ENCODE results near the gene OSBPL10. TPM values are rescaled to one million over a fixed set of nuclear protein-coding genes. Genes with fewer than 3 reads are reported as not detected.

OSBPL10 gene
- polyA plus RNA-seq, 2 of the 4 experiments (the other 2 are of a cell fraction) = 9.2 to 17.0 TPM

GRCh38 chr3:31831591-31831990 lies 149.5 kb downstream of the OSBPL10 start:
- FAIRE-seq (no peak), DNase-seq (ENCODE audit: low read depth in 1 of 2, low spot score in 1 of 2) (no peak), ATAC-seq (no peak)
- CTCF ChIA-PET = interaction anchor here (1.0 to 2.1 kb wide), 3 partner anchors 10 to 151 kb away, joined by 4 to 6 read pairs (median 5); no protein-coding TSS in a partner anchor
- Histone ChIP-seq H3K27ac (no peak overlapping the region), H3K4me3 (no peak overlapping the region), H3K9me3 (no peaks in the 10 kb centered on the region), H3K4me1 (peaks cover 4% of the 10 kb centered on the region; the same call in 1 of the 3 replicates), H3K4me2 (no peak overlapping the region)
- POLR2A ChIA-PET = no interaction called here
- WGBS (ENCODE audit: missing lambda C conversion rate) = 58% methylated on average over 4 of the region's 4 CpGs
- no peak for TF ChIP-seq POLR2AphosphoS2 (conservative IDR thresholded peaks at IDR 0.05; ENCODE audit: low read length)
- no peak for TF ChIP-seq POLR2A (IDR thresholded peaks at IDR 0.05; ENCODE audit: low read length)
- no peak for TF ChIP-seq TFCP2L1 (CRISPR knock-in tag; IDR thresholded peaks at IDR 0.05)
- no peak for TF ChIP-seq NFE2L2 (conservative IDR thresholded peaks at IDR 0.05; ENCODE audit: low read length)
- TF ChIP-seq ZSCAN20 (CRISPR knock-in tag; IDR thresholded peaks at IDR 0.05) = no peak
- TF ChIP-seq CBX8 (IDR thresholded peaks at IDR 0.05) = no peak
- no peak for TF ChIP-seq ZNF302 (CRISPR knock-in tag; IDR thresholded peaks at IDR 0.05)
- TF ChIP-seq JUN (IDR thresholded peaks at IDR 0.05) = no peak
- no peak for TF ChIP-seq FOXS1 (CRISPR knock-in tag; IDR thresholded peaks at IDR 0.05)
- no peak for TF ChIP-seq CBX2 (IDR thresholded peaks at IDR 0.05; ENCODE audit: borderline replicate concordance, low read depth)

GRCh38 chr3:31829826-31830426 lies 151.1 kb downstream of the OSBPL10 start:
- Histone ChIP-seq H3K4me2 (no peak overlapping the region), H3K27ac (no peak overlapping the region), H3K4me3 (no peak overlapping the region), H3K4me1 (peaks cover 4% of the 10 kb centered on the region; the same call in 1 of the 3 replicates), H3K9me3 (no peaks in the 10 kb centered on the region)
- 91% methylated on average over 17 of the region's 17 CpGs for WGBS (ENCODE audit: missing lambda C conversion rate)
- ATAC-seq (no peak), DNase-seq (ENCODE audit: low read depth in 1 of 2, low spot score in 1 of 2) (no peak), FAIRE-seq (no peak)
- no peak for TF ChIP-seq ZFP36 (IDR thresholded peaks at IDR 0.05; ENCODE audit: borderline replicate concordance, partially characterized antibody)
- TF ChIP-seq ZSCAN20 (CRISPR knock-in tag; IDR thresholded peaks at IDR 0.05) = no peak
- TF ChIP-seq CHD2 (IDR thresholded peaks at IDR 0.05; ENCODE audit: low read length, partially characterized antibody) = no peak
- no peak for TF ChIP-seq MAFK (IDR thresholded peaks at IDR 0.05; ENCODE audit: partially characterized antibody)
- no peak for TF ChIP-seq ELK1 (IDR thresholded peaks at IDR 0.05; ENCODE audit: low read depth, low read length)
- no peak for TF ChIP-seq PHF8 (IDR thresholded peaks at IDR 0.05; ENCODE audit: borderline replicate concordance, low read depth)
- TF ChIP-seq HMGXB4 (CRISPR knock-in tag; IDR thresholded peaks at IDR 0.05; ENCODE audit: borderline replicate concordance) = no peak
- no peak for TF ChIP-seq CTCF (IDR thresholded peaks at IDR 0.05)
- no peak for TF ChIP-seq FOSB (CRISPR knock-in tag; IDR thresholded peaks at IDR 0.05)
- TF ChIP-seq MYC (IDR thresholded peaks at IDR 0.05; ENCODE audit: borderline replicate concordance, low read length) = no peak
- TF ChIP-seq BCL3 (IDR thresholded peaks at IDR 0.05) = no peak
- TF ChIP-seq CBX2 (IDR thresholded peaks at IDR 0.05; ENCODE audit: borderline replicate concordance, low read depth) = no peak
- no peak for TF ChIP-seq FOSL2 (IDR thresholded peaks at IDR 0.05)
- TF ChIP-seq FOSL2 (CRISPR knock-in tag; IDR thresholded peaks at IDR 0.05) = no peak
- TF ChIP-seq HDAC2 (IDR thresholded peaks at IDR 0.05) = no peak
- no peak for TF ChIP-seq HOXA7 (CRISPR knock-in tag; IDR thresholded peaks at IDR 0.05)
- no peak for TF ChIP-seq ZC3H11A (IDR thresholded peaks at IDR 0.05)
- no peak for TF ChIP-seq PBX3 (IDR thresholded peaks at IDR 0.05)
- TF ChIP-seq KDM5A (IDR thresholded peaks at IDR 0.05) = no peak
- TF ChIP-seq USF2 (IDR thresholded peaks at IDR 0.05) = no peak
- ChIA-PET CTCF (no interaction called here), POLR2A (no interaction called here)

All from A549 (cell line).